ENCODE measurements around the gene AMT. TPM values are rescaled to one million over a fixed set of nuclear protein-coding genes. Genes with fewer than 3 reads are reported as not detected.

Gene AMT
- total RNA-seq, 4 donors from 2014 or later, result 3.5 to 7.9 (median 5.9) TPM

DNA sequence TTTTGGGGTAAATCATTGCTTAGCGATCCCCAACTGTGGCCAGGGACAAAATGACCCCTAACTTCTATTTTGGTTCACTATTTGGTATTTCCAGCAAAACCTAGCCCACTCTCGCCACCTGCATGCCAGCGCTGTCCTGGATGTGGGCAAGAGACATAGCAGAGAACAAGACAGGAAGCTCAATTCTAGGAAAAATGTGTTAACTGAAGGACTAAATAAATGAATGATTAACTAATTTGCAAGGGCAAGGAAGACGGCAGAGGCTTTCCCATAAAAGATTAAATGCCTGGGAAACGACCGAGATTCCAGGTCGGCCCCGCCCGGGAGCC lies 6.4 kb upstream of the AMT start:
- Histone ChIP-seq H3K4me1 (peaks cover 7 to 13% of the 10 kb centered on the region in 2 donors), H3K36me3 (peaks cover 3 to 10% of the 10 kb centered on the region in 2 donors), H3K9me3 (no peaks in the 10 kb centered on the region), H3K27me3 (no peaks in the 10 kb centered on the region), H3K4me3 (replicated peaks in 1 of 3) (peak overlapping the region in 2 of 3 donors; percentile 6 to 56), H3K27ac (peak overlapping the region; percentile 65 to 90 (median 78))
- 6 to 9% methylated on average over 9 of the region's 9 CpGs for WGBS, 2 donors
- intact Hi-C loops (cut with DNase I), result no loop called here
- DNase-seq, result no peak
- no peak for TF ChIP-seq POLR2A (IDR thresholded peaks at IDR 0.05)
- TF ChIP-seq, protein P1, sequence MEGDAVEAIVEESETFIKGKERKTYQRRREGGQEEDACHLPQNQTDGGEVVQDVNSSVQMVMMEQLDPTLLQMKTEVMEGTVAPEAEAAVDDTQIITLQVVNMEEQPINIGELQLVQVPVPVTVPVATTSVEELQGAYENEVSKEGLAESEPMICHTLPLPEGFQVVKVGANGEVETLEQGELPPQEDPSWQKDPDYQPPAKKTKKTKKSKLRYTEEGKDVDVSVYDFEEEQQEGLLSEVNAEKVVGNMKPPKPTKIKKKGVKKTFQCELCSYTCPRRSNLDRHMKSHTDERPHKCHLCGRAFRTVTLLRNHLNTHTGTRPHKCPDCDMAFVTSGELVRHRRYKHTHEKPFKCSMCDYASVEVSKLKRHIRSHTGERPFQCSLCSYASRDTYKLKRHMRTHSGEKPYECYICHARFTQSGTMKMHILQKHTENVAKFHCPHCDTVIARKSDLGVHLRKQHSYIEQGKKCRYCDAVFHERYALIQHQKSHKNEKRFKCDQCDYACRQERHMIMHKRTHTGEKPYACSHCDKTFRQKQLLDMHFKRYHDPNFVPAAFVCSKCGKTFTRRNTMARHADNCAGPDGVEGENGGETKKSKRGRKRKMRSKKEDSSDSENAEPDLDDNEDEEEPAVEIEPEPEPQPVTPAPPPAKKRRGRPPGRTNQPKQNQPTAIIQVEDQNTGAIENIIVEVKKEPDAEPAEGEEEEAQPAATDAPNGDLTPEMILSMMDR (IDR thresholded peaks at IDR 0.05), result peak in 1 of 6 experiments; percentile 13

GRCh38 chr3:49427586-49427985 lies 5.3 kb upstream of the AMT start:
- WGBS, 2 donors, result 100% methylated on average over 2 of the region's 2 CpGs
- DNase-seq, result no peak
- H3K27ac ChIP-seq, result no peak overlapping the region
- intact Hi-C loops (cut with DNase I), result no loop called here
- no peak for TF ChIP-seq POLR2A (IDR thresholded peaks at IDR 0.05)
- TF ChIP-seq, protein P1 (IDR thresholded peaks at IDR 0.05), result no peak
- H3K36me3 ChIP-seq, result peaks cover 3 to 10% of the 10 kb centered on the region in 2 donors
- H3K4me1 ChIP-seq, result peaks cover 18 to 24% of the 10 kb centered on the region in 2 donors
- no peaks in the 10 kb centered on the region for H3K27me3 ChIP-seq
- H3K9me3 ChIP-seq, result no peaks in the 10 kb centered on the region
- no peak overlapping the region for H3K4me3 ChIP-seq (replicated peaks in 1 of 3)

DNA sequence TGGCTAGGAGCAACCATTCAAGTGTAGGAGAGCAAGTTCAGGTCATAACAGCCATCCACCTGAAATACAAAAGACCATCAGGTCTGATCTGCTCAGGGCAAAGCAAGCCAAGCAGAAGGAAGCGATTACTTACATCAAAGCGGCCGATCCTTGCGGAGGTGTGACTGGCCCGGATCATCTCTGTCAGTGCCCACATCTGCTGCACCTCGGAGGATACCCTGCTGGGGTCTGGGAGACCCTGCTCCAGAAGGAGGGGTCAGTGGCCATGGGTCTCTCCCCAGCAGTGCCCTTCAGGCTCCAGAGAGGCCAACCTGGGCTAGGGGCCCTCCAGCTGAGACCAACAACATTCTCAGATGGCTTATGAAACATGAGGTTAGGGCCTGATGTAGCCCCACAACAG lies 2.5 kb upstream of the AMT start:
- WGBS, 2 donors, result 100% methylated on average over 4 to 5 of the region's 6 CpGs
- no peaks in the 10 kb centered on the region for H3K9me3 ChIP-seq

GRCh38 chr3:49421890-49422378 lies 339 bp downstream of the AMT start:
- DNase-seq, result no peak
- intact Hi-C loops (cut with DNase I), result no loop called here
- Histone ChIP-seq H3K27me3 (no peaks in the 10 kb centered on the region), H3K4me1 (peaks cover 24 to 30% of the 10 kb centered on the region in 2 donors), H3K36me3 (peaks cover 3 to 10% of the 10 kb centered on the region in 2 donors), H3K9me3 (no peaks in the 10 kb centered on the region), H3K4me3 (replicated peaks in 1 of 3) (no peak overlapping the region), H3K27ac (peak overlapping the region; percentile 74 to 85 (median 80))
- 38 to 43% methylated on average over 4 to 12 of the region's 14 CpGs for WGBS, 2 donors
- TF ChIP-seq, protein P1 (IDR thresholded peaks at IDR 0.05), result no peak
- no peak for TF ChIP-seq POLR2A (IDR thresholded peaks at IDR 0.05)

More for the DNA sequence above, 2.5 kb upstream of the AMT start:
- Histone ChIP-seq H3K36me3 (peaks cover 3 to 10% of the 10 kb centered on the region in 2 donors), H3K4me1 (peaks cover 30 to 33% of the 10 kb centered on the region in 2 donors), H3K27me3 (no peaks in the 10 kb centered on the region), H3K4me3 (replicated peaks in 1 of 3) (no peak overlapping the region), H3K27ac (peak overlapping the region in 1 of 3 donors; percentile 74)
- DNase-seq, result no peak
- intact Hi-C loops (cut with DNase I), result no loop called here
- TF ChIP-seq, protein P1 (IDR thresholded peaks at IDR 0.05), result no peak
- no peak for TF ChIP-seq POLR2A (IDR thresholded peaks at IDR 0.05)

GRCh38 chr3:49417516-49418120 lies 4.7 kb downstream of the AMT start:
- no peak overlapping the region for H3K27ac ChIP-seq
- WGBS, 2 donors, result 94% methylated on average over 12 to 13 of the region's 13 CpGs
- no peak for DNase-seq
- H3K27me3 ChIP-seq, result no peaks in the 10 kb centered on the region
- no peak overlapping the region for H3K4me3 ChIP-seq (replicated peaks in 1 of 3)
- H3K9me3 ChIP-seq, result no peaks in the 10 kb centered on the region
- peaks cover 0 to 4% of the 10 kb centered on the region in 2 donors for H3K36me3 ChIP-seq
- H3K4me1 ChIP-seq, result peaks cover 27 to 30% of the 10 kb centered on the region in 2 donors
- intact Hi-C loops (cut with DNase I), result loop anchor here (2.0 kb wide), 1 partner anchor 31 kb away; no protein-coding TSS in a partner anchor
- TF ChIP-seq, protein P1 (IDR thresholded peaks at IDR 0.05), result no peak
- TF ChIP-seq POLR2A (IDR thresholded peaks at IDR 0.05), result no peak

All from thyroid gland (tissue), 4 donors.